K562 (cell line): Measurements from ENCODE around the gene P3H4. TPM values are rescaled to one million over a fixed set of nuclear protein-coding genes. Genes with fewer than 3 reads are reported as not detected.
A peak's percentile ranks its signal among the peaks of the same experiment; 100 is the strongest.

Experiments used
- ARNT ChIP-seq, 2 experiments: fragments of 450-650 bp; IDR thresholded peaks; 2 replicates each; pipeline ENCODE4 v1.6.1; 2016; ENCODE audit warnings: mild to moderate bottlenecking in 1 of 2
- C11orf30 ChIP-seq: fragments of 450-650 bp; IDR thresholded peaks from 2 replicates; pipeline ENCODE4 v1.6.1; 2016; ENCODE audit warnings: low read depth, mild to moderate bottlenecking
- CAMTA2 ChIP-seq: fragments of 250-450 bp; sonication (Bioruptor Pico); conservative IDR thresholded peaks from 2 replicates; pipeline ENCODE4 v1.5.1; 2022
- CBX5 ChIP-seq: IDR thresholded peaks from 2 replicates; pipeline ENCODE4 v1.6.1; 2014; ENCODE audit warnings: low read depth, borderline replicate concordance
- CREM ChIP-seq: IDR thresholded peaks from 2 replicates; pipeline ENCODE4 v1.6.1; 2014; ENCODE audit warnings: antibody characterized with exemption, low read depth
- CTCF ChIP-seq, 3 experiments: IDR thresholded peaks in 2 of 3; conservative IDR thresholded peaks in 1 of 3; 2 replicates each; pipeline ENCODE4 v1.5.1; 2011 to 2012; ENCODE audit warnings: low read length in 3 of 3, mild to moderate bottlenecking in 3 of 3, control low read depth in 2 of 3, improper control_type of control experiment in 1 of 3, inconsistent platforms in 1 of 3, low read depth in 1 of 3, mixed read lengths in 1 of 3, moderate library complexity in 1 of 3; ENCODE audit not compliant: insufficient read depth in 2 of 3
- E2F3 ChIP-seq: fragments of 250-450 bp; sonication (Bioruptor Pico); IDR thresholded peaks from 2 replicates; pipeline ENCODE4 v1.4.0; 2020; ENCODE audit warnings: mild to moderate bottlenecking
- E2F4 ChIP-seq: sonication (generic); formaldehyde crosslinking; IDR thresholded peaks from 2 replicates; pipeline ENCODE4 v1.8.0; 2022; ENCODE audit warnings: mild to moderate bottlenecking, low read depth, missing genetic modification reagents
- KLF6 ChIP-seq: fragments of 250-450 bp; sonication (Bioruptor Pico); IDR thresholded peaks from 2 replicates; pipeline ENCODE4 v1.4.0; 2020; ENCODE audit warnings: mild to moderate bottlenecking, moderate library complexity, borderline replicate concordance
- MAFF ChIP-seq: IDR thresholded peaks from 2 replicates; pipeline ENCODE4 v1.6.1; 2012; ENCODE audit warnings: low read length, improper control_type of control experiment
- NFYB ChIP-seq: IDR thresholded peaks from 2 replicates; pipeline ENCODE4 v1.6.1; 2011; ENCODE audit warnings: mild to moderate bottlenecking, moderate library complexity; ENCODE audit not compliant: insufficient read length; ENCODE audit errors: extremely low read depth
- POLR2A ChIP-seq: fragments of 450-650 bp; conservative IDR thresholded peaks from 2 replicates; pipeline ENCODE4 v1.6.1; 2016
- RB1 ChIP-seq: fragments of 450-650 bp; IDR thresholded peaks from 2 replicates; pipeline ENCODE4 v1.6.1; 2017; ENCODE audit warnings: low read depth, mild to moderate bottlenecking
- SIN3B ChIP-seq: fragments of 450-650 bp; IDR thresholded peaks from 2 replicates; pipeline ENCODE4 v1.6.1; 2017; ENCODE audit warnings: low read depth, mild to moderate bottlenecking, moderate library complexity
- SMAD2 ChIP-seq: fragments of 150-350 bp; IDR thresholded peaks from 2 replicates; pipeline ENCODE4 v1.6.1; 2014; ENCODE audit warnings: low read depth, mild to moderate bottlenecking, low read length
- SMAD4 ChIP-seq: fragments of 250-450 bp; sonication (Bioruptor Pico); conservative IDR thresholded peaks from 2 replicates; pipeline ENCODE4 v1.8.0; 2021; ENCODE audit warnings: inconsistent platforms, mild to moderate bottlenecking, moderate library complexity
- STAT5B ChIP-seq: fragments of 250-450 bp; sonication (Bioruptor Pico); IDR thresholded peaks from 2 replicates; pipeline ENCODE4 v1.8.0; 2021; ENCODE audit warnings: mild to moderate bottlenecking, inconsistent platforms
- TBP ChIP-seq: optimal IDR thresholded peaks from 2 replicates; pipeline ENCODE3; 2011; ENCODE audit warnings: low read depth, low read length, improper control_type of control experiment
- TCF7L2 ChIP-seq: fragments of 150-350 bp; IDR thresholded peaks from 2 replicates; pipeline ENCODE4 v1.6.1; 2016; ENCODE audit warnings: low read depth, mild to moderate bottlenecking, low read length, moderate library complexity
- THAP12 ChIP-seq: fragments of 250-450 bp; sonication (Bioruptor Pico); IDR thresholded peaks from 2 replicates; pipeline ENCODE4 v1.9.0; 2021; ENCODE audit warnings: mild to moderate bottlenecking, inconsistent platforms
- XRCC3 ChIP-seq: fragments of 450-650 bp; IDR thresholded peaks from 2 replicates; pipeline ENCODE4 v1.6.1; 2017; ENCODE audit warnings: mild to moderate bottlenecking, moderate library complexity
- ZNF212 ChIP-seq: fragments of 450-650 bp; formaldehyde crosslinking; IDR thresholded peaks from 2 replicates; pipeline ENCODE4 v1.4.0; 2020; ENCODE audit warnings: mild to moderate bottlenecking
- ZNF253 ChIP-seq: fragments of 250-450 bp; sonication (Bioruptor Pico); conservative IDR thresholded peaks from 2 replicates; pipeline ENCODE4 v1.6.1; 2021; ENCODE audit warnings: mild to moderate bottlenecking
- ZNF280B ChIP-seq: fragments of 250-450 bp; sonication (Bioruptor Pico); IDR thresholded peaks from 2 replicates; pipeline ENCODE4 v1.5.1; 2021; ENCODE audit warnings: mild to moderate bottlenecking
- polyA plus RNA-seq, 8 experiments: library from polyadenylated mRNA; depleted of rRNA in 4 of 8; stranded (reverse) in 5 of 8; unstranded in 3 of 8; fragments of >200 nt; fragmentation: Nextera tagmentation in 2 of 8; fragmentation: Illumina TruSeq in 1 of 8; extraction: Ambion mirVana in 2 of 8; extraction: Trizol in 1 of 8; gene quantifications; 2 replicates each; pipeline versions ENCODE4 v1.2.1 to v1.2.3, GENCODE V29; 2011 to 2014; ENCODE audit warnings: inconsistent platforms in 1 of 8, missing spikeins in 1 of 8
- total RNA-seq, 7 experiments: library from RNA; depleted of rRNA in 6 of 7; stranded (reverse); fragments of >200 nt in 6 of 7; fragmentation: Illumina TruSeq in 2 of 7; extraction: Trizol in 2 of 7; gene quantifications; 2 replicates each; pipeline versions ENCODE4 v1.2.1 to v1.2.3, GENCODE V29; 2011 to 2021; ENCODE audit warnings: low replicate concordance in 1 of 7

P3H4 gene
- total and polyA plus RNA-seq, 9 of the 15 experiments (the other 6 are each of a cell fraction or from before 2014, with no cell fraction given): 0.10 to 3.7 (median 1.0) TPM

GRCh38 chr17:41811549-41812380 is at the start of gene P3H4 (continued):
- peak; percentile 27; the same call in 1 of the 2 replicates for TF ChIP-seq THAP12 (CRISPR knock-in tag)
- no peak for TF ChIP-seq ZNF253 (CRISPR knock-in tag)
- TF ChIP-seq TBP: no peak
- no peak for TF ChIP-seq ZNF212 (CRISPR knock-in tag)
- TF ChIP-seq RB1: peak; percentile 73; the same call in 1 of the 2 replicates
- TF ChIP-seq NFYB: no peak
- TF ChIP-seq ARNT (IDR thresholded peaks at IDR 0.05): no peak
- TF ChIP-seq SMAD4 (CRISPR knock-in tag): no peak
- no peak for TF ChIP-seq SMAD2
- TF ChIP-seq MAFF: no peak
- TF ChIP-seq CTCF (IDR thresholded peaks at IDR 0.05 in 2 of 3, conservative IDR thresholded peaks at IDR 0.05 in 1 of 3; ENCODE audit: insufficient read depth in 2 of 3, low read depth in 1 of 3, low read length in 3 of 3): peak; percentile 41 to 66 (median 58); a peak in 5 of 6 replicates
- TF ChIP-seq CBX5: no peak
- TF ChIP-seq ZNF280B (CRISPR knock-in tag): no peak
- TF ChIP-seq C11orf30: no peak
- no peak for TF ChIP-seq TCF7L2
- no peak for TF ChIP-seq XRCC3
- no peak for TF ChIP-seq E2F4 (CRISPR knock-in tag)
- TF ChIP-seq POLR2A: no peak
- no peak for TF ChIP-seq KLF6
- TF ChIP-seq CREM: no peak; the same call in 1 of the 2 replicates
- TF ChIP-seq STAT5B: no peak
- TF ChIP-seq E2F3 (CRISPR knock-in tag): 0 out of 2 replicates have a peak, but pooled peaks have one; percentile 24
- peak; percentile 48; the same call in 1 of the 2 replicates for TF ChIP-seq SIN3B
- no peak for TF ChIP-seq CAMTA2 (CRISPR knock-in tag)
